Testis (tissue), 2 donors: ENCODE measurements around the gene GRXCR2.

Source experiments
- POLR2A ChIP-seq: fragments of 450-650 bp; IDR thresholded peaks from one replicate; pipeline ENCODE4 v1.6.1; 2017; ENCODE audit warnings: antibody characterized with exemption, mild to moderate bottlenecking, moderate library complexity
- TF ChIP-seq, protein P1 (sequence below), 3 experiments: fragments of 450-650 bp in 2 of 3; fragments of 200-600 bp in 1 of 3; sonication (generic) in 1 of 3; IDR thresholded peaks; one replicate each; pipeline ENCODE4 v1.5.1; 2016 to 2019; ENCODE audit warnings: antibody characterized with exemption in 3 of 3, mild to moderate bottlenecking in 2 of 3, moderate library complexity in 1 of 3

- TF ChIP-seq POLR2A, result no peak
- TF ChIP-seq, protein P1, sequence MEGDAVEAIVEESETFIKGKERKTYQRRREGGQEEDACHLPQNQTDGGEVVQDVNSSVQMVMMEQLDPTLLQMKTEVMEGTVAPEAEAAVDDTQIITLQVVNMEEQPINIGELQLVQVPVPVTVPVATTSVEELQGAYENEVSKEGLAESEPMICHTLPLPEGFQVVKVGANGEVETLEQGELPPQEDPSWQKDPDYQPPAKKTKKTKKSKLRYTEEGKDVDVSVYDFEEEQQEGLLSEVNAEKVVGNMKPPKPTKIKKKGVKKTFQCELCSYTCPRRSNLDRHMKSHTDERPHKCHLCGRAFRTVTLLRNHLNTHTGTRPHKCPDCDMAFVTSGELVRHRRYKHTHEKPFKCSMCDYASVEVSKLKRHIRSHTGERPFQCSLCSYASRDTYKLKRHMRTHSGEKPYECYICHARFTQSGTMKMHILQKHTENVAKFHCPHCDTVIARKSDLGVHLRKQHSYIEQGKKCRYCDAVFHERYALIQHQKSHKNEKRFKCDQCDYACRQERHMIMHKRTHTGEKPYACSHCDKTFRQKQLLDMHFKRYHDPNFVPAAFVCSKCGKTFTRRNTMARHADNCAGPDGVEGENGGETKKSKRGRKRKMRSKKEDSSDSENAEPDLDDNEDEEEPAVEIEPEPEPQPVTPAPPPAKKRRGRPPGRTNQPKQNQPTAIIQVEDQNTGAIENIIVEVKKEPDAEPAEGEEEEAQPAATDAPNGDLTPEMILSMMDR (IDR thresholded peaks at IDR 0.05), result no peak
Measured at GRCh38 chr5:145811834-145812625, 60.8 kb downstream of the GRXCR2 start.
